ENCODE data around the gene THAP4. TPM values are rescaled to one million over a fixed set of nuclear protein-coding genes. Genes with fewer than 3 reads are reported as not detected.

The THAP4 gene
- total RNA-seq, 1 donor = 43.4 TPM

DNA sequence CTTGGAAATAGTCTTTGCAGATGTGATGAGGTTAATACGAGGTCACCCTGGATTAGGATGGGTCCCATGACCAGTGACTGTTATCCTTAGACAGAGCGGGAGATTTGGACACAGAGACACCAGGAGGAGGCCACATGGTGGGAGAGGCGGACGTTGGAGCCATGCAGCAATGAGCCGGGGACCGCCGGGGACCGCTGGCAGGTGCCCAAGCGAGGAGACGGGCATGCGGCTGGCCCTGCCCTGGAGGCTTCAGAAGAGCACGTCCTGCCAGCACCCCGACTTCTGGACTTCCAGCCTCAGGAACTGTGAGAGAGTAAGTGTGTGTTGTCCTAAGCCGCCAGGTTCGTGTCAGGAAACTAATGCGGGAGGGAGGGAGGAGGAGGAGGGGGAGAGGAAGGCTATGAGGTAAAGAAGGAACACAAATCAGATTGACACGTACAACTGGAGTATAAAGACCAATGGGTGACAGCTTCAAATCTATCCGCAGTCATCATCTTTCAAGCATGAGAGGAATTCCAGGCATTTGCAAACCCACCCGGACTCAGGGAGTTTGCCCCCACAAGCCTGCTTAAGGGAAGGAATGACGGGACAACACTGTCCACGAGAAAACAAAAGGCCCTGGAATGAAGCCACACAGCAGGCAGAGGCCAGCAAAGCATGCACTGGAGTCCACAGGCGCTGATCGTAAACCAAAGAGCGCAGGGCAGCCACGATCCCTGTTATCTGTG is 90.0 kb downstream of the THAP4 start:
- no peaks in the 10 kb centered on the region for H3K36me3 ChIP-seq (ENCODE audit: insufficient read depth, low read length)
- peak overlapping the region; percentile 58 for H3K4me2 ChIP-seq (ENCODE audit: insufficient read depth, low read length)
- H4K20me1 ChIP-seq (ENCODE audit: insufficient read depth, low read length) = no peaks in the 10 kb centered on the region
- TF ChIP-seq, protein P1, sequence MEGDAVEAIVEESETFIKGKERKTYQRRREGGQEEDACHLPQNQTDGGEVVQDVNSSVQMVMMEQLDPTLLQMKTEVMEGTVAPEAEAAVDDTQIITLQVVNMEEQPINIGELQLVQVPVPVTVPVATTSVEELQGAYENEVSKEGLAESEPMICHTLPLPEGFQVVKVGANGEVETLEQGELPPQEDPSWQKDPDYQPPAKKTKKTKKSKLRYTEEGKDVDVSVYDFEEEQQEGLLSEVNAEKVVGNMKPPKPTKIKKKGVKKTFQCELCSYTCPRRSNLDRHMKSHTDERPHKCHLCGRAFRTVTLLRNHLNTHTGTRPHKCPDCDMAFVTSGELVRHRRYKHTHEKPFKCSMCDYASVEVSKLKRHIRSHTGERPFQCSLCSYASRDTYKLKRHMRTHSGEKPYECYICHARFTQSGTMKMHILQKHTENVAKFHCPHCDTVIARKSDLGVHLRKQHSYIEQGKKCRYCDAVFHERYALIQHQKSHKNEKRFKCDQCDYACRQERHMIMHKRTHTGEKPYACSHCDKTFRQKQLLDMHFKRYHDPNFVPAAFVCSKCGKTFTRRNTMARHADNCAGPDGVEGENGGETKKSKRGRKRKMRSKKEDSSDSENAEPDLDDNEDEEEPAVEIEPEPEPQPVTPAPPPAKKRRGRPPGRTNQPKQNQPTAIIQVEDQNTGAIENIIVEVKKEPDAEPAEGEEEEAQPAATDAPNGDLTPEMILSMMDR (IDR thresholded peaks at IDR 0.05; ENCODE audit: extremely low read depth, low read depth, low read length) = no peak
- DNase-seq (ENCODE audit: insufficient read length, low spot score, missing footprints) = peak; percentile 97
- peaks cover 5% of the 10 kb centered on the region for H3K27me3 ChIP-seq (ENCODE audit: insufficient read depth, low read length)
- H3K27ac ChIP-seq (ENCODE audit: low read depth, low read length) = peak overlapping the region; percentile 55
- peak overlapping the region; percentile 11 for H3K4me3 ChIP-seq (ENCODE audit: insufficient read depth, low read length)
- no peaks in the 10 kb centered on the region for H3K9me3 ChIP-seq (ENCODE audit: low read depth, low read length)
- peaks cover 66% of the 10 kb centered on the region for H3K4me1 ChIP-seq (ENCODE audit: insufficient read depth, low read length)
- H3K79me2 ChIP-seq (ENCODE audit: insufficient read depth, low read length) = no peaks in the 10 kb centered on the region
- H2AFZ ChIP-seq (ENCODE audit: low read length) = no peak overlapping the region

DNA sequence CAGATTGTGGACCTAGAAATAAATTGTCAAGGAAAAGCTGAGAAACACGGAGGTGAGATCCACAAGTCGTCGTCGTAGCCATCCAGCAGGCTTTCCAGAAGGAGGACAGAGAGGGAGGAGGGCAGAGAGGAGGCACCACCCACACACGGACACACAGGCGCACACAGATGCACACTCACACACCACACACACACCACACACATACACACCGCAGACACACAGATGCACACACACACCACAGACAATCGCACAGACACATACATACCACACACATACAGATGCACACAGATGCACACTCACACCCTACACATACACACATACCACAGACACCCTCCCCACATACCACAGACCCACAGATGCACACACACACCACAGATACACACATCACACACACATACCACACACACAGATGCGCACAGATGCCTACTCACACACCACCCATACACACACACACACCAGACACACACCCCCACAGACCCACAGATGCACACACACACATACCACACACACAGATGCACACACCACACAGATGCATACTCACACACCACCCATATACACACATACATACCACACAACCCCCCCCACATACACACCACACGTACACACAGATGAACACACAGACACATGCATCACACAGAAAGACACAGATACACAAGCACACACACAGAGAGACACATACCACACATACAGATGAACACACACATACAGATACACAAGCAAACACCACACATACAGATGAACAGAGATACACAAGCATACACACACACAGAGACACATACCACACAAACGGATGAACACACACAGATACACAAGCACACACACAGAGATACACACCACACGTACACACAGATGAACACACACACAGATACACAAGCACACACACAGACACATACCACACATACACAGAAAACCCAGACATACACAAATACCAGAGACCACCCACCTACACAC is 91.2 kb downstream of the THAP4 start:
- H3K9me3 ChIP-seq (ENCODE audit: low read depth, low read length) = no peaks in the 10 kb centered on the region
- H4K20me1 ChIP-seq (ENCODE audit: insufficient read depth, low read length) = no peaks in the 10 kb centered on the region
- peaks cover 5% of the 10 kb centered on the region for H3K27me3 ChIP-seq (ENCODE audit: insufficient read depth, low read length)
- H2AFZ ChIP-seq (ENCODE audit: low read length) = no peak overlapping the region
- TF ChIP-seq, protein P1 (IDR thresholded peaks at IDR 0.05; ENCODE audit: extremely low read depth, low read depth, low read length) = no peak
- peaks cover 67% of the 10 kb centered on the region for H3K4me1 ChIP-seq (ENCODE audit: insufficient read depth, low read length)
- H3K27ac ChIP-seq (ENCODE audit: low read depth, low read length) = peak overlapping the region; percentile 55
- peak overlapping the region; percentile 57 for H3K4me2 ChIP-seq (ENCODE audit: insufficient read depth, low read length)
- no peaks in the 10 kb centered on the region for H3K36me3 ChIP-seq (ENCODE audit: insufficient read depth, low read length)
- H3K4me3 ChIP-seq (ENCODE audit: insufficient read depth, low read length) = no peak overlapping the region
- DNase-seq (ENCODE audit: insufficient read length, low spot score, missing footprints) = peak; percentile 41
- no peaks in the 10 kb centered on the region for H3K79me2 ChIP-seq (ENCODE audit: insufficient read depth, low read length)

DNA sequence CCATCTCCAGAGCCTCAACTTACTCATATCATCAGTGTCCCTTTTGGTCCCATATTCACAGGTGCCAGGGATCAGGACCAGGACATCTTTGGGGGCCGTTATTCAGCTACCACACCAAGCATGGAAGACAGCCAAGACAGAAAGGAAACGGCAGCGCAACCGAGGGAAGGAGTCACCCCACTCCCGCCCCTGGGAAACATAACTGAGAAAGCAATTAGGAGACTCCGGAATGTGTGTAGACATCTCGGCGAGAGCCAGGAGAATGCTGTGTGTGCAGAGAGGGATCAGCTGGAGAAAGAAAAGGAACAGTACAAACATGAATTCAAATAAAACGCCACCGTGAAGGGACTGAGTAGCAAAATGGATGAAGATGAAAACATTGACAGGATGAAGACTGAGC is 91.9 kb downstream of the THAP4 start:
- Histone ChIP-seq H3K4me1 (ENCODE audit: insufficient read depth, low read length) (peaks cover 64% of the 10 kb centered on the region), H3K36me3 (ENCODE audit: insufficient read depth, low read length) (no peaks in the 10 kb centered on the region), H3K4me3 (ENCODE audit: insufficient read depth, low read length) (no peak overlapping the region), H3K4me2 (ENCODE audit: insufficient read depth, low read length) (peak overlapping the region; percentile 57), H3K9me3 (ENCODE audit: low read depth, low read length) (no peaks in the 10 kb centered on the region), H3K79me2 (ENCODE audit: insufficient read depth, low read length) (no peaks in the 10 kb centered on the region), H3K27ac (ENCODE audit: low read depth, low read length) (peak overlapping the region; percentile 55), H3K27me3 (ENCODE audit: insufficient read depth, low read length) (peaks cover 5% of the 10 kb centered on the region), H2AFZ (ENCODE audit: low read length) (no peak overlapping the region), H4K20me1 (ENCODE audit: insufficient read depth, low read length) (no peaks in the 10 kb centered on the region)
- TF ChIP-seq, protein P1 (IDR thresholded peaks at IDR 0.05; ENCODE audit: extremely low read depth, low read depth, low read length) = no peak
- DNase-seq (ENCODE audit: insufficient read length, low spot score, missing footprints) = peak; percentile 91

DNA sequence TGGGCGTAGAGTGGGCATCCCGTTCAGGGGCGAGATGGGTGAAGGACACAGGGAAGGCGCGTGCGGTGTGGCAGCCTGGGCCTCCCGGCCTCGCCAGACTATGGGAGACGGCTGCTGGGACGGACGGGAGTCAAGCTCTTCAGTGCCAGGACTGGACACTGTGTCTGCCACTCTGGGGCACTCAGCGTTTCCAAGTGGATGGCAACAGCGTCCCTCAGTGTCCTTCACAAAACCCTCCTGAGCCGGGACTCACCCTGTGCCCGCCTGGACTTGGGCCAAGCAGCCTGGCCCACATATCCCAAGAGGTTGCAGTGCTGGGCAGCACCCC is 94.7 kb downstream of the THAP4 start:
- no peaks in the 10 kb centered on the region for H3K36me3 ChIP-seq (ENCODE audit: insufficient read depth, low read length)

More for the DNA sequence above, 94.7 kb downstream of the THAP4 start:
- TF ChIP-seq, protein P1 (IDR thresholded peaks at IDR 0.05; ENCODE audit: extremely low read depth, low read depth, low read length) = no peak
- peak; percentile 75 for DNase-seq (ENCODE audit: insufficient read length, low spot score, missing footprints)
- no peaks in the 10 kb centered on the region for H4K20me1 ChIP-seq (ENCODE audit: insufficient read depth, low read length)
- H3K4me2 ChIP-seq (ENCODE audit: insufficient read depth, low read length) = no peak overlapping the region
- peaks cover 5% of the 10 kb centered on the region for H3K27me3 ChIP-seq (ENCODE audit: insufficient read depth, low read length)
- H2AFZ ChIP-seq (ENCODE audit: low read length) = no peak overlapping the region
- H3K4me1 ChIP-seq (ENCODE audit: insufficient read depth, low read length) = peaks cover 45% of the 10 kb centered on the region
- H3K9me3 ChIP-seq (ENCODE audit: low read depth, low read length) = no peaks in the 10 kb centered on the region
- no peak overlapping the region for H3K27ac ChIP-seq (ENCODE audit: low read depth, low read length)
- H3K79me2 ChIP-seq (ENCODE audit: insufficient read depth, low read length) = no peaks in the 10 kb centered on the region
- no peak overlapping the region for H3K4me3 ChIP-seq (ENCODE audit: insufficient read depth, low read length)

Data from osteoblast (primary cell).